HepG2 (cell line): ENCODE results near the gene DEFB127. TPM values are rescaled to one million over a fixed set of nuclear protein-coding genes. Genes with fewer than 3 reads are reported as not detected.

Source experiments
- ATAC-seq: fragments of 200-7000 bp; cut with Tn5 transposase; 3 replicates; pipeline ENCODE4 v1.9.1; 2020; ENCODE audit warnings: mild to moderate bottlenecking, moderate library complexity
- BruUV-seq: library from RNA; stranded (reverse); fragments of 400-500 nt; replicated peaks from 2 replicates; lab custom pipeline; 2021; lab: Mats Ljungman, UMichigan
- CTCF ChIA-PET: fragments of 300-600 bp; formaldehyde crosslinking; extraction: SDS; loops from one replicate; lab custom pipeline; 2021; ENCODE audit warnings: low total read pairs, inconsistent platforms, low intra/inter-chr PET ratio; lab: Yijun Ruan, JAX
- POLR2A ChIA-PET: fragments of 350-600 bp; sonication (Branson Sonifier 250); formaldehyde crosslinking; loops from one replicate; lab custom pipeline; 2020; ENCODE audit warnings: antibody characterized with exemption, inconsistent platforms; lab: Yijun Ruan, JAX
- DNase-seq: peaks from one replicate; pipeline ENCODE4 v3.0.0-alpha.2; 2015; ENCODE audit warnings: low spot score
- FAIRE-seq: peaks from 3 replicates; lab custom pipeline; 2011; peaks lifted over from hg19 to GRCh38; lab: Jason Lieb, UNC
- H2AFZ ChIP-seq: one replicate; pipeline ENCODE4 v1.6.1; 2011; ENCODE audit warnings: low read length, inconsistent platforms
- H3K27ac ChIP-seq: fragments of 300-600 bp; 3 replicates; pipeline ENCODE4 v1.8.0; 2011; ENCODE audit warnings: mixed run types, mild to moderate bottlenecking, mixed read lengths, low read length, inconsistent platforms; ENCODE audit not compliant: insufficient read depth; ENCODE audit errors: extremely low read length
- H3K27me3 ChIP-seq, 2 experiments: fragments of 200-600 bp in 1 of 2; 2 replicates in 1 of 2; 3 replicates in 1 of 2; pipeline versions ENCODE4 v1.6.0 to v1.8.0; 2011; ENCODE audit warnings: low read length in 2 of 2, mild to moderate bottlenecking in 2 of 2, moderate library complexity in 2 of 2, inconsistent platforms in 1 of 2; ENCODE audit not compliant: insufficient read depth in 2 of 2, control insufficient read depth in 1 of 2
- H3K36me3 ChIP-seq, 2 experiments: fragments of 200-600 bp in 1 of 2; replicated peaks in 1 of 2; 2 replicates in 1 of 2; 3 replicates in 1 of 2; pipeline versions ENCODE4 v1.5.1 to v1.8.0; 2011; ENCODE audit warnings: low read length in 2 of 2, inconsistent platforms in 1 of 2; ENCODE audit not compliant: insufficient read depth in 2 of 2, control insufficient read depth in 1 of 2
- H3K4me1 ChIP-seq: 2 replicates; pipeline ENCODE4 v1.5.1; 2012; ENCODE audit warnings: low read length, inconsistent platforms; ENCODE audit not compliant: insufficient read depth
- H3K4me2 ChIP-seq: 2 replicates; pipeline ENCODE4 v1.6.0; 2011; ENCODE audit warnings: low read depth, low read length, inconsistent platforms
- H3K4me3 ChIP-seq, 3 experiments: fragments of 200-600 bp in 1 of 3; sonication (generic), shearing (Covaris generic) in 1 of 3; replicated peaks in 1 of 3; 2 replicates each; pipeline ENCODE4 v1.5.1; 2011 to 2016; ENCODE audit warnings: low read length in 3 of 3, inconsistent platforms in 2 of 3, low read depth in 2 of 3, mild to moderate bottlenecking in 2 of 3, control low read depth in 1 of 3, mixed read lengths in 1 of 3; ENCODE audit not compliant: insufficient read depth in 1 of 3
- H3K79me2 ChIP-seq: one replicate; pipeline ENCODE4 v1.6.1; 2011; ENCODE audit warnings: low read length, inconsistent platforms; ENCODE audit not compliant: insufficient read depth
- H3K9ac ChIP-seq: 2 replicates; pipeline ENCODE4 v1.6.0; 2011; ENCODE audit warnings: mild to moderate bottlenecking, low read depth, low read length, inconsistent platforms; ENCODE audit not compliant: insufficient read depth
- H3K9me3 ChIP-seq: 2 replicates; pipeline ENCODE4 v1.5.1; 2012; ENCODE audit warnings: mild to moderate bottlenecking, low read length
- H4K20me1 ChIP-seq: 2 replicates; pipeline ENCODE4 v1.6.0; 2011; ENCODE audit warnings: inconsistent platforms, mild to moderate bottlenecking, low read length, moderate library complexity; ENCODE audit not compliant: insufficient read depth
- MLLT10 ChIP-seq: sonication (generic); formaldehyde crosslinking; IDR thresholded peaks from 2 replicates; pipeline ENCODE4 v1.4.0; 2020; ENCODE audit warnings: missing genetic modification reagents
- MYC ChIP-seq: sonication (generic); formaldehyde crosslinking; IDR thresholded peaks from 2 replicates; pipeline ENCODE4 v1.9.0; 2021; ENCODE audit warnings: missing genetic modification reagents, borderline replicate concordance
- POLR2G ChIP-seq: fragments of 200-400 bp; formaldehyde crosslinking; IDR thresholded peaks from 2 replicates; pipeline ENCODE4 v1.6.1; 2018; ENCODE audit warnings: mild to moderate bottlenecking, low read depth, low read length, moderate library complexity
- RAD51 ChIP-seq: fragments of 450-650 bp; IDR thresholded peaks from 2 replicates; pipeline ENCODE4 v1.6.1; 2016; ENCODE audit warnings: borderline replicate concordance
- RFXAP ChIP-seq: sonication (generic); formaldehyde crosslinking; IDR thresholded peaks from 2 replicates; pipeline ENCODE4 v1.4.0; 2020; ENCODE audit warnings: missing genetic modification reagents, borderline replicate concordance
- SALL2 ChIP-seq: sonication (generic); formaldehyde crosslinking; IDR thresholded peaks from 2 replicates; pipeline ENCODE4 v1.8.1; 2023; ENCODE audit warnings: mild to moderate bottlenecking, missing genetic modification reagents, inconsistent platforms
- SRSF4 ChIP-seq: fragments of 200-400 bp; formaldehyde crosslinking; IDR thresholded peaks from one replicate; pipeline ENCODE4 v1.6.1; 2018; ENCODE audit warnings: mild to moderate bottlenecking, low read depth, low read length, moderate library complexity; ENCODE audit not compliant: poor library complexity, severe bottlenecking
- ZBTB10 ChIP-seq: sonication (generic); formaldehyde crosslinking; IDR thresholded peaks from 2 replicates; pipeline ENCODE4 v1.4.0; 2020; ENCODE audit warnings: missing genetic modification reagents, borderline replicate concordance
- ZNF207 ChIP-seq: fragments of 450-650 bp; IDR thresholded peaks from 2 replicates; pipeline ENCODE4 v1.6.1; 2016; ENCODE audit warnings: antibody characterized with exemption, borderline replicate concordance
- ZNF567 ChIP-seq: sonication (generic); formaldehyde crosslinking; IDR thresholded peaks from 2 replicates; pipeline ENCODE4 v1.8.1; 2023; ENCODE audit warnings: mild to moderate bottlenecking, missing genetic modification reagents, borderline replicate concordance
- ZNF644 ChIP-seq: IDR thresholded peaks from 2 replicates; pipeline ENCODE4 v1.6.1; 2016; ENCODE audit warnings: low read depth
- WGBS: methylation state at CpG from one replicate; pipeline ENCODE4 v1.1.6; 2017; ENCODE audit warnings: low lambda C conversion rate; 5-methylcytosine and 5-hydroxymethylcytosine counted together
- in situ Hi-C: cut with HindIII; loops from 2 replicates; pipeline ENCODE4 v1.10.0; 2017; ENCODE audit warnings: low pct_unique_long_range_greater_than_20kb; ENCODE audit not compliant: extremely low pct_ligation_motif_present
- intact Hi-C: fragments of 100-400 bp; cut with micrococcal nuclease; formaldehyde crosslinking; loops from one replicate; pipeline ENCODE4 v1.10.0; 2022; ENCODE audit not compliant: unreplicated experiment
- polyA plus RNA-seq, 8 experiments: library from polyadenylated mRNA; depleted of rRNA in 3 of 8; stranded (reverse) in 7 of 8; unstranded in 1 of 8; fragments of >200 nt; fragmentation: Illumina TruSeq in 4 of 8; extraction: Trizol in 4 of 8; gene quantifications; 2 replicates each; pipeline versions ENCODE4 v1.2.1 to v1.2.3, GENCODE V29; 2011 to 2016; ENCODE audit warnings: low read depth in 4 of 8, missing spikeins in 1 of 8, mixed read lengths in 1 of 8; ENCODE audit not compliant: insufficient read depth in 1 of 8
- total RNA-seq, 5 experiments: library from RNA; depleted of rRNA; stranded (reverse); fragments of >200 nt; fragmentation: Illumina TruSeq; extraction: Trizol; gene quantifications; 2 replicates each; pipeline ENCODE4 v1.2.3, GENCODE V29; 2016; ENCODE audit warnings: low read depth in 1 of 5
- TF ChIP-seq, protein P1 (sequence below): sonication (generic); formaldehyde crosslinking; IDR thresholded peaks from 2 replicates; pipeline ENCODE4; 2020; ENCODE audit warnings: missing genetic modification reagents, mild to moderate bottlenecking, borderline replicate concordance
- TF ChIP-seq, protein P2 (sequence below): sonication (generic); formaldehyde crosslinking; IDR thresholded peaks from 2 replicates; pipeline ENCODE4 v1.5.1; 2020; ENCODE audit warnings: missing genetic modification reagents, mild to moderate bottlenecking, borderline replicate concordance
- TF ChIP-seq, protein P3 (sequence below), 2 experiments: sonication (generic) in 1 of 2; formaldehyde crosslinking in 1 of 2; IDR thresholded peaks; 2 replicates each; pipeline versions ENCODE4 v1.4.0 to v1.6.1; 2018 to 2020; ENCODE audit warnings: missing genetic modification reagents in 2 of 2, borderline replicate concordance in 1 of 2, low read depth in 1 of 2, mild to moderate bottlenecking in 1 of 2, missing biosample characterization in 1 of 2

Gene DEFB127
- total and polyA plus RNA-seq, 2 of the 13 experiments (the other 11 are each of a cell fraction or from before 2014, with no cell fraction given) = not detected

GRCh38 chr20:152131-152530, 5.1 kb upstream of the DEFB127 start:
- H3K4me1 ChIP-seq = no peaks in the 10 kb centered on the region
- no peaks in the 10 kb centered on the region for H3K9me3 ChIP-seq
- ATAC-seq = no peak
- WGBS = 33% methylated on average over 1 of the region's 1 CpG
- TF ChIP-seq ZNF644 (CRISPR knock-in tag) = no peak
- TF ChIP-seq, protein P1, sequence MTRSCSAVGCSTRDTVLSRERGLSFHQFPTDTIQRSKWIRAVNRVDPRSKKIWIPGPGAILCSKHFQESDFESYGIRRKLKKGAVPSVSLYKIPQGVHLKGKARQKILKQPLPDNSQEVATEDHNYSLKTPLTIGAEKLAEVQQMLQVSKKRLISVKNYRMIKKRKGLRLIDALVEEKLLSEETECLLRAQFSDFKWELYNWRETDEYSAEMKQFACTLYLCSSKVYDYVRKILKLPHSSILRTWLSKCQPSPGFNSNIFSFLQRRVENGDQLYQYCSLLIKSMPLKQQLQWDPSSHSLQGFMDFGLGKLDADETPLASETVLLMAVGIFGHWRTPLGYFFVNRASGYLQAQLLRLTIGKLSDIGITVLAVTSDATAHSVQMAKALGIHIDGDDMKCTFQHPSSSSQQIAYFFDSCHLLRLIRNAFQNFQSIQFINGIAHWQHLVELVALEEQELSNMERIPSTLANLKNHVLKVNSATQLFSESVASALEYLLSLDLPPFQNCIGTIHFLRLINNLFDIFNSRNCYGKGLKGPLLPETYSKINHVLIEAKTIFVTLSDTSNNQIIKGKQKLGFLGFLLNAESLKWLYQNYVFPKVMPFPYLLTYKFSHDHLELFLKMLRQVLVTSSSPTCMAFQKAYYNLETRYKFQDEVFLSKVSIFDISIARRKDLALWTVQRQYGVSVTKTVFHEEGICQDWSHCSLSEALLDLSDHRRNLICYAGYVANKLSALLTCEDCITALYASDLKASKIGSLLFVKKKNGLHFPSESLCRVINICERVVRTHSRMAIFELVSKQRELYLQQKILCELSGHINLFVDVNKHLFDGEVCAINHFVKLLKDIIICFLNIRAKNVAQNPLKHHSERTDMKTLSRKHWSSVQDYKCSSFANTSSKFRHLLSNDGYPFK = no peak
- TF ChIP-seq ZBTB10 (CRISPR knock-in tag) = no peak
- TF ChIP-seq ZNF567 (CRISPR knock-in tag) = no peak
- TF ChIP-seq, protein P2, sequence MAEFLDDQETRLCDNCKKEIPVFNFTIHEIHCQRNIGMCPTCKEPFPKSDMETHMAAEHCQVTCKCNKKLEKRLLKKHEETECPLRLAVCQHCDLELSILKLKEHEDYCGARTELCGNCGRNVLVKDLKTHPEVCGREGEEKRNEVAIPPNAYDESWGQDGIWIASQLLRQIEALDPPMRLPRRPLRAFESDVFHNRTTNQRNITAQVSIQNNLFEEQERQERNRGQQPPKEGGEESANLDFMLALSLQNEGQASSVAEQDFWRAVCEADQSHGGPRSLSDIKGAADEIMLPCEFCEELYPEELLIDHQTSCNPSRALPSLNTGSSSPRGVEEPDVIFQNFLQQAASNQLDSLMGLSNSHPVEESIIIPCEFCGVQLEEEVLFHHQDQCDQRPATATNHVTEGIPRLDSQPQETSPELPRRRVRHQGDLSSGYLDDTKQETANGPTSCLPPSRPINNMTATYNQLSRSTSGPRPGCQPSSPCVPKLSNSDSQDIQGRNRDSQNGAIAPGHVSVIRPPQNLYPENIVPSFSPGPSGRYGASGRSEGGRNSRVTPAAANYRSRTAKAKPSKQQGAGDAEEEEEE = no peak
- TF ChIP-seq ZNF207 = no peak
- TF ChIP-seq RFXAP (CRISPR knock-in tag) = no peak
- no peak for TF ChIP-seq MYC (CRISPR knock-in tag)
- no peak for TF ChIP-seq SALL2
- no peak for TF ChIP-seq SRSF4
- no peak for TF ChIP-seq MLLT10
- no peak for TF ChIP-seq RAD51
- TF ChIP-seq, protein P3, sequence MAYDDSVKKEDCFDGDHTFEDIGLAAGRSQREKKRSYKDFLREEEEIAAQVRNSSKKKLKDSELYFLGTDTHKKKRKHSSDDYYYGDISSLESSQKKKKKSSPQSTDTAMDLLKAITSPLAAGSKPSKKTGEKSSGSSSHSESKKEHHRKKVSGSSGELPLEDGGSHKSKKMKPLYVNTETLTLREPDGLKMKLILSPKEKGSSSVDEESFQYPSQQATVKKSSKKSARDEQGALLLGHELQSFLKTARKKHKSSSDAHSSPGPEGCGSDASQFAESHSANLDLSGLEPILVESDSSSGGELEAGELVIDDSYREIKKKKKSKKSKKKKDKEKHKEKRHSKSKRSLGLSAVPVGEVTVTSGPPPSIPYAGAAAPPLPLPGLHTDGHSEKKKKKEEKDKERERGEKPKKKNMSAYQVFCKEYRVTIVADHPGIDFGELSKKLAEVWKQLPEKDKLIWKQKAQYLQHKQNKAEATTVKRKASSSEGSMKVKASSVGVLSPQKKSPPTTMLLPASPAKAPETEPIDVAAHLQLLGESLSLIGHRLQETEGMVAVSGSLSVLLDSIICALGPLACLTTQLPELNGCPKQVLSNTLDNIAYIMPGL (CRISPR knock-in tag; IDR thresholded peaks at IDR 0.05; ENCODE audit: borderline replicate concordance in 1 of 2, low read depth in 1 of 2) = no peak
- TF ChIP-seq POLR2G = no peak
- CTCF ChIA-PET = no interaction called here
- intact Hi-C loops = no loop called here
- in situ Hi-C loops = no loop called here
- no peak overlapping the region for H3K9ac ChIP-seq
- H4K20me1 ChIP-seq = no peaks in the 10 kb centered on the region
- no TSS peak for BruUV-seq
- no peak for FAIRE-seq
- peaks cover under 1 to 27% of the 10 kb centered on the region in 2 experiments; a peak in 4 of 5 replicates for H3K27me3 ChIP-seq
- no peak overlapping the region for H3K27ac ChIP-seq
- no peaks in the 10 kb centered on the region for H3K36me3 ChIP-seq
- no peak for DNase-seq
- POLR2A ChIA-PET = no interaction called here
- no peaks in the 10 kb centered on the region for H3K79me2 ChIP-seq
- no peak overlapping the region for H2AFZ ChIP-seq
- H3K4me3 ChIP-seq = no peak overlapping the region
- H3K4me2 ChIP-seq = no peak overlapping the region
